Colonic mucosa (tissue), 4 donors: ENCODE results near the gene CLSTN1. TPM values are rescaled to one million over a fixed set of nuclear protein-coding genes. Genes with fewer than 3 reads are reported as not detected.
"Not testable (repeated sequence)": the region's sequence is repeated elsewhere in the genome, so short reads cannot be mapped to it uniquely, and the experiment has no call there.

Source experiments
- DNase-seq: peaks from one replicate; pipeline ENCODE4 v3.0.0-alpha.2; 2020
- H3K27ac ChIP-seq: fragments of 200-600 bp; one replicate; pipeline ENCODE4 v1.8.0; 2021
- H3K27me3 ChIP-seq: fragments of 200-600 bp; one replicate; pipeline ENCODE4 v1.8.0; 2021
- H3K36me3 ChIP-seq: fragments of 200-600 bp; one replicate; pipeline ENCODE4 v1.8.0; 2021
- H3K4me1 ChIP-seq: fragments of 200-600 bp; one replicate; pipeline ENCODE4 v1.8.0; 2021; ENCODE audit warnings: mild to moderate bottlenecking
- H3K4me3 ChIP-seq: fragments of 200-600 bp; one replicate; pipeline ENCODE4 v1.8.0; 2021
- H3K9ac ChIP-seq, 2 donors: one replicate each; pipeline ENCODE4 v1.7.0; 2013; ENCODE audit warnings: control low read depth in 2 of 2, low read depth in 2 of 2, low read length in 2 of 2
- H3K9me3 ChIP-seq: fragments of 200-600 bp; one replicate; pipeline ENCODE4 v1.8.0; 2021
- CTCF ChIP-seq: fragments of 200-600 bp; IDR thresholded peaks from one replicate; pipeline ENCODE4 v1.8.0; 2022; ENCODE audit warnings: antibody characterized with exemption, mild to moderate bottlenecking
- intact Hi-C: fragments of 100-400 bp; cut with DNase I; formaldehyde crosslinking; loops from one replicate; pipeline ENCODE4 v1.14.1; 2022
- total RNA-seq, 2 donors: library from RNA; stranded (reverse); fragmentation: NEBNext Ultra II Directional in 1 of 2; extraction: Animal tissue kit (Norgen Biotek cat#: 25700) in 1 of 2; gene quantifications; one replicate each; pipeline ENCODE4 v1.2.1, GENCODE V29; 2021
- donor health status: healthy.
- donor health status: DM: no; HTN: no; CAD: no.
- donor health status: DM: no; HTN: no; CAD: no.

CLSTN1 gene
- total RNA-seq, 2 donors from 2014 or later, result 215 to 226 TPM

GRCh38 chr1:9749361-9749760 lies 74.4 kb downstream of the CLSTN1 start:
- DNase-seq, result no peak
- Histone ChIP-seq H3K9ac (no peak overlapping the region), H3K4me3 (no peak overlapping the region), H3K27ac (no peak overlapping the region), H3K27me3 (no peaks in the 10 kb centered on the region), H3K9me3 (no peaks in the 10 kb centered on the region), H3K36me3 (peaks cover 13% of the 10 kb centered on the region), H3K4me1 (no peaks in the 10 kb centered on the region)
- no peak for TF ChIP-seq CTCF
- intact Hi-C loops, result no loop called here

- H3K9ac ChIP-seq, H3K4me3 ChIP-seq, intact Hi-C loops, H3K27me3 ChIP-seq, DNase-seq, H3K4me1 ChIP-seq, H3K9me3 ChIP-seq, H3K27ac ChIP-seq: not testable (repeated sequence)
- H3K36me3 ChIP-seq, result peaks cover 23% of the 10 kb centered on the region
Observed at GRCh38 chr1:9748391-9748790, 75.4 kb downstream of the CLSTN1 start.

GRCh38 chr1:9746651-9747050 lies 77.1 kb downstream of the CLSTN1 start:
- no peak for DNase-seq
- H3K9ac ChIP-seq, result no peak overlapping the region
- no peak overlapping the region for H3K4me3 ChIP-seq
- no peaks in the 10 kb centered on the region for H3K27me3 ChIP-seq
- H3K27ac ChIP-seq, result no peak overlapping the region
- H3K9me3 ChIP-seq, result no peaks in the 10 kb centered on the region
- H3K4me1 ChIP-seq, result no peaks in the 10 kb centered on the region
- TF ChIP-seq CTCF, result no peak
- intact Hi-C loops, result no loop called here
- peaks cover 35% of the 10 kb centered on the region for H3K36me3 ChIP-seq

- Histone ChIP-seq H3K4me1 (no peaks in the 10 kb centered on the region), H3K27ac (no peak overlapping the region), H3K9me3 (no peaks in the 10 kb centered on the region), H3K9ac (no peak overlapping the region), H3K4me3 (no peak overlapping the region), H3K36me3 (peaks cover 33% of the 10 kb centered on the region), H3K27me3 (no peaks in the 10 kb centered on the region)
- no peak for TF ChIP-seq CTCF
- DNase-seq, result no peak
- intact Hi-C loops, result no loop called here
Observed at GRCh38 chr1:9746211-9746610, 77.6 kb downstream of the CLSTN1 start.

GRCh38 chr1:9744106-9744799 lies 79.5 kb downstream of the CLSTN1 start:
- intact Hi-C loops, result no loop called here
- no peak for TF ChIP-seq CTCF
- Histone ChIP-seq H3K36me3 (peaks cover 30% of the 10 kb centered on the region), H3K27me3 (no peaks in the 10 kb centered on the region), H3K4me3 (no peak overlapping the region), H3K9ac (no peak overlapping the region), H3K4me1 (no peaks in the 10 kb centered on the region), H3K27ac (no peak overlapping the region), H3K9me3 (no peaks in the 10 kb centered on the region)
- DNase-seq, result no peak

GRCh38 chr1:9737671-9738070 lies 86.1 kb downstream of the CLSTN1 start:
- H3K27me3 ChIP-seq, result no peaks in the 10 kb centered on the region
- no peak overlapping the region for H3K4me3 ChIP-seq
- H3K9ac ChIP-seq, result no peak overlapping the region
- no peaks in the 10 kb centered on the region for H3K4me1 ChIP-seq
- intact Hi-C loops, result no loop called here
- TF ChIP-seq CTCF, result no peak
- H3K27ac ChIP-seq, result no peak overlapping the region
- DNase-seq, result no peak
- peaks cover 37% of the 10 kb centered on the region for H3K36me3 ChIP-seq
- H3K9me3 ChIP-seq, result no peaks in the 10 kb centered on the region
